ENCODE results near the gene LDAF1. TPM values are rescaled to one million over a fixed set of nuclear protein-coding genes. Genes with fewer than 3 reads are reported as not detected.
"Not testable (repeated sequence)": the region's sequence is repeated elsewhere in the genome, so short reads cannot be mapped to it uniquely, and the experiment has no call there.

The LDAF1 gene
- total RNA-seq, 1 experiment from 2014 or later, result 12.2 TPM

GRCh38 chr16:21192991-21193390 lies 34.5 kb downstream of the LDAF1 start:
- Histone ChIP-seq H3K27me3 (replicated peaks) (peaks cover 10% of the 10 kb centered on the region; the same call in 1 of the 2 replicates), H3K9me3 (replicated peaks) (no peaks in the 10 kb centered on the region), H3K4me1 (replicated peaks) (peaks cover 6% of the 10 kb centered on the region), H3K27ac (no peak overlapping the region), H3K4me3 (no peak overlapping the region), H3K36me3 (no peaks in the 10 kb centered on the region)
- no peak for DNase-seq (ENCODE audit: low read depth in 1 of 2, low spot score in 2 of 2)

GRCh38 chr16:21194771-21195301 lies 36.4 kb downstream of the LDAF1 start:
- Histone ChIP-seq H3K4me3 (no peak overlapping the region), H3K27me3 (replicated peaks) (peaks cover 15% of the 10 kb centered on the region), H3K36me3 (no peaks in the 10 kb centered on the region), H3K4me1 (replicated peaks) (no peaks in the 10 kb centered on the region), H3K9me3 (replicated peaks) (no peaks in the 10 kb centered on the region), H3K27ac (no peak overlapping the region)
- DNase-seq (ENCODE audit: low read depth in 1 of 2, low spot score in 2 of 2), result no peak

- peaks cover 15% of the 10 kb centered on the region for H3K27me3 ChIP-seq (replicated peaks)
- not testable (repeated sequence) for H3K4me3 ChIP-seq, H3K27ac ChIP-seq
Observed at GRCh38 chr16:21195330-21195729, 36.9 kb downstream of the LDAF1 start.

GRCh38 chr16:21197112-21197511 lies 38.6 kb downstream of the LDAF1 start:
- no peak overlapping the region for H3K4me3 ChIP-seq
- DNase-seq (ENCODE audit: low read depth in 1 of 2, low spot score in 2 of 2), result no peak
- no peaks in the 10 kb centered on the region for H3K36me3 ChIP-seq
- no peaks in the 10 kb centered on the region for H3K4me1 ChIP-seq (replicated peaks)
- H3K9me3 ChIP-seq (replicated peaks), result no peaks in the 10 kb centered on the region
- H3K27ac ChIP-seq, result no peak overlapping the region
- H3K27me3 ChIP-seq (replicated peaks), result peaks cover 15% of the 10 kb centered on the region

More at GRCh38 chr16:21195330-21195729, 36.9 kb downstream of the LDAF1 start:
- H3K4me1 ChIP-seq (replicated peaks); DNase-seq (ENCODE audit: low read depth in 1 of 2, low spot score in 2 of 2); H3K36me3 ChIP-seq; H3K9me3 ChIP-seq (replicated peaks): not testable (repeated sequence)

GRCh38 chr16:21197621-21198020 lies 39.1 kb downstream of the LDAF1 start:
- Histone ChIP-seq H3K4me1 (replicated peaks) (no peaks in the 10 kb centered on the region), H3K27ac (no peak overlapping the region), H3K9me3 (replicated peaks) (no peaks in the 10 kb centered on the region), H3K4me3 (no peak overlapping the region), H3K27me3 (replicated peaks) (peaks cover 15% of the 10 kb centered on the region), H3K36me3 (no peaks in the 10 kb centered on the region)
- DNase-seq (ENCODE audit: low read depth in 1 of 2, low spot score in 2 of 2), result no peak

- Histone ChIP-seq H3K27me3 (replicated peaks) (peaks cover 16% of the 10 kb centered on the region), H3K27ac (no peak overlapping the region), H3K36me3 (no peaks in the 10 kb centered on the region), H3K4me3 (no peak overlapping the region), H3K9me3 (replicated peaks) (no peaks in the 10 kb centered on the region), H3K4me1 (replicated peaks) (no peaks in the 10 kb centered on the region)
- DNase-seq (ENCODE audit: low read depth in 1 of 2, low spot score in 2 of 2), result no peak
Observed at GRCh38 chr16:21199607-21200218, 41.2 kb downstream of the LDAF1 start.

- DNase-seq (ENCODE audit: low read depth in 1 of 2, low spot score in 2 of 2), result no peak
- peaks cover 8% of the 10 kb centered on the region for H3K27me3 ChIP-seq (replicated peaks)
- H3K9me3 ChIP-seq (replicated peaks), result no peaks in the 10 kb centered on the region
- no peak overlapping the region for H3K27ac ChIP-seq
- no peaks in the 10 kb centered on the region for H3K4me1 ChIP-seq (replicated peaks)
- no peaks in the 10 kb centered on the region for H3K36me3 ChIP-seq
- no peak overlapping the region for H3K4me3 ChIP-seq
Observed at GRCh38 chr16:21203155-21203797, 44.8 kb downstream of the LDAF1 start.

GRCh38 chr16:21205303-21205702 lies 46.8 kb downstream of the LDAF1 start:
- H3K4me1 ChIP-seq (replicated peaks), result no peaks in the 10 kb centered on the region
- H3K27me3 ChIP-seq (replicated peaks), result peaks cover 4% of the 10 kb centered on the region; the same call in 1 of the 2 replicates
- no peaks in the 10 kb centered on the region for H3K36me3 ChIP-seq
- no peak for DNase-seq (ENCODE audit: low read depth in 1 of 2, low spot score in 2 of 2)
- no peak overlapping the region for H3K4me3 ChIP-seq
- H3K9me3 ChIP-seq (replicated peaks), result no peaks in the 10 kb centered on the region
- H3K27ac ChIP-seq, result no peak overlapping the region

GRCh38 chr16:21206550-21206949 lies 48.1 kb downstream of the LDAF1 start:
- no peaks in the 10 kb centered on the region for H3K9me3 ChIP-seq (replicated peaks)
- no peak overlapping the region for H3K27ac ChIP-seq
- H3K36me3 ChIP-seq, result no peaks in the 10 kb centered on the region
- H3K27me3 ChIP-seq (replicated peaks), result peaks cover 4% of the 10 kb centered on the region; the same call in 1 of the 2 replicates
- H3K4me1 ChIP-seq (replicated peaks), result no peaks in the 10 kb centered on the region
- no peak for DNase-seq (ENCODE audit: low read depth in 1 of 2, low spot score in 2 of 2)
- no peak overlapping the region for H3K4me3 ChIP-seq

GRCh38 chr16:21208446-21209230 lies 50.2 kb downstream of the LDAF1 start:
- Histone ChIP-seq H3K4me1 (replicated peaks) (no peaks in the 10 kb centered on the region), H3K27ac (no peak overlapping the region), H3K36me3 (no peaks in the 10 kb centered on the region), H3K4me3 (no peak overlapping the region), H3K27me3 (replicated peaks) (peaks cover 4% of the 10 kb centered on the region; the same call in 1 of the 2 replicates), H3K9me3 (replicated peaks) (no peaks in the 10 kb centered on the region)
- DNase-seq (ENCODE audit: low read depth in 1 of 2, low spot score in 2 of 2), result no peak

GRCh38 chr16:21211486-21211885 lies 53.0 kb downstream of the LDAF1 start, which contains the start of gene ZP2:
Gene ZP2 (minus strand): TSS chr16:21211574. CDS start chr16:21211547, 27 bp downstream.
- H3K4me3 ChIP-seq, result no peak within 1 kb of the TSS
- no peak within 1 kb of the TSS for H3K27ac ChIP-seq
- H3K27me3 ChIP-seq (replicated peaks), result 0 out of 2 replicates have a peak, but pooled peaks cover 4% of the 10 kb centered on the region
- DNase-seq (ENCODE audit: low read depth in 1 of 2, low spot score in 2 of 2), result no peak
- H3K36me3 ChIP-seq, result no peaks in the 10 kb centered on the region
- no peaks in the 10 kb centered on the region for H3K9me3 ChIP-seq (replicated peaks)
- H3K4me1 ChIP-seq (replicated peaks), result no peaks in the 10 kb centered on the region

GRCh38 chr16:21214086-21214485 lies 55.6 kb downstream of the LDAF1 start:
- Histone ChIP-seq H3K27me3 (replicated peaks) (0 out of 2 replicates have a peak, but pooled peaks cover 4% of the 10 kb centered on the region), H3K4me1 (replicated peaks) (no peaks in the 10 kb centered on the region), H3K27ac (no peak overlapping the region), H3K36me3 (no peaks in the 10 kb centered on the region), H3K9me3 (replicated peaks) (no peaks in the 10 kb centered on the region), H3K4me3 (no peak overlapping the region)
- no peak for DNase-seq (ENCODE audit: low read depth in 1 of 2, low spot score in 2 of 2)

GRCh38 chr16:21217121-21217520 lies 58.6 kb downstream of the LDAF1 start:
- no peak overlapping the region for H3K27ac ChIP-seq
- H3K4me1 ChIP-seq (replicated peaks), result no peaks in the 10 kb centered on the region
- no peaks in the 10 kb centered on the region for H3K36me3 ChIP-seq
- no peaks in the 10 kb centered on the region for H3K9me3 ChIP-seq (replicated peaks)
- DNase-seq (ENCODE audit: low read depth in 1 of 2, low spot score in 2 of 2), result no peak
- H3K27me3 ChIP-seq (replicated peaks), result peaks cover 15% of the 10 kb centered on the region
- H3K4me3 ChIP-seq, result no peak overlapping the region

- DNase-seq (ENCODE audit: low read depth in 1 of 2, low spot score in 2 of 2), result no peak
- no peaks in the 10 kb centered on the region for H3K36me3 ChIP-seq
Observed at GRCh38 chr16:21218153-21218552, 59.7 kb downstream of the LDAF1 start.

More at GRCh38 chr16:21218153-21218552, 59.7 kb downstream of the LDAF1 start:
- H3K27ac ChIP-seq, result no peak overlapping the region
- H3K27me3 ChIP-seq (replicated peaks), result peaks cover 21% of the 10 kb centered on the region
- H3K4me1 ChIP-seq (replicated peaks), result no peaks in the 10 kb centered on the region
- H3K4me3 ChIP-seq, result no peak overlapping the region
- H3K9me3 ChIP-seq (replicated peaks), result no peaks in the 10 kb centered on the region
